DMS114 treated with DMSO at 0.1 percent for 48 hours (cell line): ENCODE data around the gene ARHGDIA.

ENCODE experiments used
- DNase-seq: peaks from one replicate; lab custom pipeline; 2025; ENCODE audit not compliant: unreplicated experiment; lab: John Stamatoyannopoulos, UW

ARHGDIA gene

GRCh38 chr17:81828656-81829055 lies 42.5 kb downstream of the ARHGDIA start:
- DNase-seq: no peak

- DNase-seq: no peak
Measured at GRCh38 chr17:81825841-81826466, 45.2 kb downstream of the ARHGDIA start.

- DNase-seq: no peak
Measured at GRCh38 chr17:81824595-81824994, 46.5 kb downstream of the ARHGDIA start.

- no peak for DNase-seq
Measured at GRCh38 chr17:81823820-81824550, 47.2 kb downstream of the ARHGDIA start.

- no peak for DNase-seq
Measured at GRCh38 chr17:81822996-81823819, 47.9 kb downstream of the ARHGDIA start.

GRCh38 chr17:81822312-81822637 lies 48.9 kb downstream of the ARHGDIA start:
- no peak for DNase-seq

GRCh38 chr17:81821603-81822311 lies 49.4 kb downstream of the ARHGDIA start:
- no peak for DNase-seq

GRCh38 chr17:81821147-81821546 lies 50.0 kb downstream of the ARHGDIA start:
- no peak for DNase-seq

GRCh38 chr17:81819708-81820107 lies 51.4 kb downstream of the ARHGDIA start:
- DNase-seq: no peak

- no peak for DNase-seq
Measured at GRCh38 chr17:81817758-81818147, 53.4 kb downstream of the ARHGDIA start.
